Body of pancreas (tissue), 4 donors: ENCODE measurements around the gene SKAP2.
A peak's percentile ranks its signal among the peaks of the same experiment; 100 is the strongest.

Source experiments
- POLR2A ChIP-seq, 3 donors: fragments of 450-650 bp; IDR thresholded peaks; one replicate each; pipeline ENCODE4 v1.6.1; 2016; ENCODE audit warnings: antibody characterized with exemption in 3 of 3, mild to moderate bottlenecking in 2 of 3
- TF ChIP-seq, protein P1 (sequence below), 7 experiments: fragments of 450-650 bp in 4 of 7; fragments of 200-600 bp in 3 of 7; sonication (generic) in 3 of 7; IDR thresholded peaks; one replicate each; pipeline ENCODE4 v1.5.1; 2016 to 2019; ENCODE audit warnings: antibody characterized with exemption in 7 of 7

DNA sequence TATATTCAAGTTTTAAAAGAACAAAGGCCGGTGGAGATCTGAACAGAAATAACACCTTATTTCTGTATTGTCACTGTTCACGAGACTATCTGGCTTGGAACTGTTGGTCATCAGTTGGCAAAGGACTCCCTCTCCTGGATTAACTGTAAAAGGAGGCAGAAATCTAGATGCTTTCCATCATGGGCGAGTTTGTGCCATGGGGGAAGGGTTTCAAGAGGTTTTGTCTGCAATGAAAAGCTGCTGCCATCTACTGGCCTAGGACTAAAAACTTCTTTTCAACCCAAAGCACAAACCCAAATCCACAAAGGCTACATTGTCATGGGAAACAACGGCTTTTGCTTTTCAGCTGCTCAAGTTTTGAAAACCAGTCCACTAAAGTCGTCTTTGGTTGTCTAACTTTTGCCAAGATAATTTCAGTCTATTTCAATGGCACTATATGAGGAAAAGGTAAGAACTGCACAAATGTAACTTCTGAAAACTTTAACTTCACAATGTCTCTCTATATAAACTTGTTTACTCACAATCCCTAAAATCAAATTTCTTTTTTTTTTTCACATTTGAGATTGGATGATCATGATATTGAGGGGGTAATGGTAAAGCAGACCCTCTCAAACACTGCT lies 196.8 kb downstream of the SKAP2 start:
- no peak for TF ChIP-seq POLR2A (IDR thresholded peaks at IDR 0.05)
- TF ChIP-seq, protein P1, sequence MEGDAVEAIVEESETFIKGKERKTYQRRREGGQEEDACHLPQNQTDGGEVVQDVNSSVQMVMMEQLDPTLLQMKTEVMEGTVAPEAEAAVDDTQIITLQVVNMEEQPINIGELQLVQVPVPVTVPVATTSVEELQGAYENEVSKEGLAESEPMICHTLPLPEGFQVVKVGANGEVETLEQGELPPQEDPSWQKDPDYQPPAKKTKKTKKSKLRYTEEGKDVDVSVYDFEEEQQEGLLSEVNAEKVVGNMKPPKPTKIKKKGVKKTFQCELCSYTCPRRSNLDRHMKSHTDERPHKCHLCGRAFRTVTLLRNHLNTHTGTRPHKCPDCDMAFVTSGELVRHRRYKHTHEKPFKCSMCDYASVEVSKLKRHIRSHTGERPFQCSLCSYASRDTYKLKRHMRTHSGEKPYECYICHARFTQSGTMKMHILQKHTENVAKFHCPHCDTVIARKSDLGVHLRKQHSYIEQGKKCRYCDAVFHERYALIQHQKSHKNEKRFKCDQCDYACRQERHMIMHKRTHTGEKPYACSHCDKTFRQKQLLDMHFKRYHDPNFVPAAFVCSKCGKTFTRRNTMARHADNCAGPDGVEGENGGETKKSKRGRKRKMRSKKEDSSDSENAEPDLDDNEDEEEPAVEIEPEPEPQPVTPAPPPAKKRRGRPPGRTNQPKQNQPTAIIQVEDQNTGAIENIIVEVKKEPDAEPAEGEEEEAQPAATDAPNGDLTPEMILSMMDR (IDR thresholded peaks at IDR 0.05): peak; percentile 59 to 97 (median 93)
